ENCODE measurements around the gene ZBED6.
"Not testable (repeated sequence)": the region's sequence is repeated elsewhere in the genome, so short reads cannot be mapped to it uniquely, and the experiment has no call there.

Gene ZBED6

DNA sequence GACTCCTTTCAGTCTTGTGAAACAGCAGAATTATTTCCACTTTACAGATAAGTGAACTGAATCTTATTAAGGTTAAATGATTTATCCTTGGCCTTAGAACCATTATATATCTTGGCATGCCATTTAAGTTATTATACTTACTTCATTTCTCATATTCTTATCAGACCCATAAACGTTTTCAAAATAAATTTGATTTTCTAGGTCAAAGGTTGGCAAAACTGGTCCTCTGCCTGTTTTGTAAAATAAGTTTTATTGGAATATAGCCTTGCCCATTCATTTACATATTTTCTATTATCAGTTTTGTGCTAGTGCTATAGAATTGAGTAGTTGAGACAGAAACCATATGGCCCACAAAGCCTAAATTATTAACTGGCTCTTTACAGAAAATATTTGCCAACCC is 33.1 kb downstream of the ZBED6 start:
- TF ChIP-seq, protein P1, sequence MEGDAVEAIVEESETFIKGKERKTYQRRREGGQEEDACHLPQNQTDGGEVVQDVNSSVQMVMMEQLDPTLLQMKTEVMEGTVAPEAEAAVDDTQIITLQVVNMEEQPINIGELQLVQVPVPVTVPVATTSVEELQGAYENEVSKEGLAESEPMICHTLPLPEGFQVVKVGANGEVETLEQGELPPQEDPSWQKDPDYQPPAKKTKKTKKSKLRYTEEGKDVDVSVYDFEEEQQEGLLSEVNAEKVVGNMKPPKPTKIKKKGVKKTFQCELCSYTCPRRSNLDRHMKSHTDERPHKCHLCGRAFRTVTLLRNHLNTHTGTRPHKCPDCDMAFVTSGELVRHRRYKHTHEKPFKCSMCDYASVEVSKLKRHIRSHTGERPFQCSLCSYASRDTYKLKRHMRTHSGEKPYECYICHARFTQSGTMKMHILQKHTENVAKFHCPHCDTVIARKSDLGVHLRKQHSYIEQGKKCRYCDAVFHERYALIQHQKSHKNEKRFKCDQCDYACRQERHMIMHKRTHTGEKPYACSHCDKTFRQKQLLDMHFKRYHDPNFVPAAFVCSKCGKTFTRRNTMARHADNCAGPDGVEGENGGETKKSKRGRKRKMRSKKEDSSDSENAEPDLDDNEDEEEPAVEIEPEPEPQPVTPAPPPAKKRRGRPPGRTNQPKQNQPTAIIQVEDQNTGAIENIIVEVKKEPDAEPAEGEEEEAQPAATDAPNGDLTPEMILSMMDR (IDR thresholded peaks at IDR 0.05; ENCODE audit: control insufficient read depth, insufficient read depth, low read depth, low read length, missing control alignments), result no peak
- DNase-seq (ENCODE audit: low read depth), result no peak
- H3K4me3 ChIP-seq (ENCODE audit: control insufficient read depth, low read depth, low read length), result no peak overlapping the region

DNA sequence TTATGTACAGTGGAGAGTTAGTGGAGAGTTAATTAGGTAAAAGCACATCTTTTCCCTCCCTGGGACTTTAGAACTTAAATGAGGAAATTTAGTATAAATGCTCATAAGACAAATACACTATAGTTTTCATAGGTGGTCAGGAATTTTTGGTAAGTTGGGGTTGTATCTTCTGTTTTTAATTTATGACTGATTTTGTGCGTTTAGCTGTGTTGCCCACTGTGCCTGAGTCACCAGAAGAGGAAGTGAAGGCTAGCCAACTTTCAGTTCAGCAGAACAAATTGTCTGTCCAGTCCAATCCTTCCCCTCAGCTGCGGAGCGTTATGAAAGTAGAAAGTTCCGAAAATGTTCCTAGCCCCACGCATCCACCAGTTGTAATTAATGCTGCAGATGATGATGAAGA is 33.8 kb downstream of the ZBED6 start:
- H3K4me3 ChIP-seq (ENCODE audit: control insufficient read depth, low read depth, low read length); DNase-seq (ENCODE audit: low read depth): not testable (repeated sequence)

DNA sequence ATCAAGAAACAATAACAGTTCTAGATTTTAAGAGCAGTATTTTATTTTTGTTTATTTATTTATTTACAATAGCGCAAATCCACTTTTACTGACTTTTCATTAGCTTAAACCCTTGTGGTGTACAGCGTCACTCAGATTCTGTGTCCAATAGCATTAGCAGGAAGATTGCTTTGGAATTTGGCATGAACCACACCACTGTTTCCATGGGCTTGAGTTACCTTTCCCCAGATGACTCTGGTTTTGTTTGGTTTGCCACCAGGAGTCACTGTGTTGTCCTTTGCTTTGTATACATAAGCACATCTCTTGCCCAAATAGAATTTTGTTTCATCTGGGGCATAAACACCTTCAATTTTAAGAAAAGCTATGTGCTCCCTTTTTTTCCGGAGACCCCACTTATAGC is 40.1 kb downstream of the ZBED6 start:
- no peak for DNase-seq (ENCODE audit: low read depth)
- TF ChIP-seq, protein P1 (IDR thresholded peaks at IDR 0.05; ENCODE audit: control insufficient read depth, insufficient read depth, low read depth, low read length, missing control alignments), result no peak
- no peak overlapping the region for H3K4me3 ChIP-seq (ENCODE audit: control insufficient read depth, low read depth, low read length)

DNA sequence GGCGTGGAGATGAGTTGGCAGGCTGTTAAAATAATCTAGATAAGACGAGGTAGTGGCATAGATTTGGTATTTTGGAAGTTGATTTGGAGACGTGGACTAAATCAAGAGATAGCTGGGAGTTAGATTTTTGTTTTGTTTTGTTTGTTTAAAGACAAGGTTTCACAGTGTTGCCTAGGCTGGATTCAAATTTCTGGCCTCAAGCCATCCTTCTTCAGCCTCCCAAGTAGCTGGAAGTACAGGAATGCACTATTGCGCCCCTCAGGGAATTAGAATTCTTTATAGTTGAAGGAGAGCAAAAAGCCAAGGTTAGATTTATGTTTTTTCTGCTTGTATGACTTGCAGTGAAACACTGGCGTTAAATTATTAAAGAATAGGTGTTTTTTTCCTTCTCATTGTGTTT is 43.7 kb downstream of the ZBED6 start:
- TF ChIP-seq, protein P1 (IDR thresholded peaks at IDR 0.05; ENCODE audit: control insufficient read depth, insufficient read depth, low read depth, low read length, missing control alignments), result no peak
- peak; percentile 32 for DNase-seq (ENCODE audit: low read depth)
- H3K4me3 ChIP-seq (ENCODE audit: control insufficient read depth, low read depth, low read length), result no peak overlapping the region

DNA sequence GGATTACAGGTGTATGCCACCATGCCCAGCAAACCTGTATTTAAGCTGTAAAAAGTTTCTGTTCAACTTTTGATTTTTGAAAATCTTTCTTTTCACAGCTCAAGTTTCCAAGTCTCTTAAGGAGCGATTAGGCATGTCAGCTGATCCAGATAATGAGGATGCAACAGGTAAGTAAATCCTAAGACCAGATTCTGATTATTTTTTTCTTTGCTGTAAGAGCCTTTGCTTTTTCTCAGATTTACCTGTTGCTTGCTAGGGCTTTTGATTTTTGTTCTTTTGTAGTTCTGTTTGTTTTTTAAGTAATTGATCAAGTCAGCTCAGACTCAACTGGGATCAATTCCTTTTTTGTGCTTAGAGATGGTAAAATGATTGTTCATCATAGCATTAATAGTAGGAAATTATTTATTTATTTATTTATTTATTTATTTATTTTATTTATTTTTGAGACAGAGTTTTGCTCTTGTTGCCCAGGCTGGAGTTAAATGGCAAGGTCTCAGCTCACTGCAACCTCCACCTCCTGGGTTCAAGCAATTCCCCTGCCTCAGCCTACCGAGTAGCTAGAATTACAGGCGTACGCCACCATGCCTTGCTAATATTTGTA is 44.9 kb downstream of the ZBED6 start:
- TF ChIP-seq, protein P1 (IDR thresholded peaks at IDR 0.05; ENCODE audit: control insufficient read depth, insufficient read depth, low read depth, low read length, missing control alignments), result no peak
- no peak overlapping the region for H3K4me3 ChIP-seq (ENCODE audit: control insufficient read depth, low read depth, low read length)
- no peak for DNase-seq (ENCODE audit: low read depth)

DNA sequence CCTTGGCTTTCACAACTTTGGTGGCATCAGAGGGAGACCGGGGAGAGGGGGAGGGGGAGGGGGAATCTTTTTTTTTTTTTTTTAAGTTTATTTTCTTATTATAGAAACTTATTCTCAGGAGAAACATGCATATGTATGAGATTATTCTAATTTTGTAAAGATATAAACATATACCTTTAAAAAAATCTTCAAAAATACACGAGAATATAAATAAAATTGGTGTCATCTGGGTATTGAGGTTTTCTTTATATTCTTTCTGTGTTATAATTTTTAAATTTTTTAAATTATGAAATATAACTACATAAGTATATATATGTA is 47.1 kb downstream of the ZBED6 start:
- TF ChIP-seq, protein P1 (IDR thresholded peaks at IDR 0.05; ENCODE audit: control insufficient read depth, insufficient read depth, low read depth, low read length, missing control alignments), result no peak
- H3K4me3 ChIP-seq (ENCODE audit: control insufficient read depth, low read depth, low read length), result no peak overlapping the region
- DNase-seq (ENCODE audit: low read depth), result no peak

DNA sequence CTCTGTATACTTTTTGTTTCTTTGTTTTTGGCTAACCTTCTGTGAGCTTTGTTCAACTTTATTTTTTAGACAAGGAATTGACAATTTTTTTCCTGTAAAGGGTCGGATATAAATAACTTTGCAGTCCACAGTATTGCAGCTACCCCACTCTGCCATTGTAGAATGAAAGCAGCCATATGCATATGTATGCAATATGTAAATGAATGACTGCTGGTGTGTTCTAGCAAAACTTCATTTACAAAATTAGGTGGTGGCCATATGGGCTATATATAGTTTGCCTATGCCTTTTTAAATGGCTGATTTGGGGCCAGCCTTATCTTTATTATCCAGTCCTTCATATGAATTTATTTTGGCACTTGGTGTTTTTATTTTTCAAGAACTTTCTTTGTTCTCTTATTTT is 48.0 kb downstream of the ZBED6 start:
- TF ChIP-seq, protein P1 (IDR thresholded peaks at IDR 0.05; ENCODE audit: control insufficient read depth, insufficient read depth, low read depth, low read length, missing control alignments), result no peak
- DNase-seq (ENCODE audit: low read depth), result no peak
- no peak overlapping the region for H3K4me3 ChIP-seq (ENCODE audit: control insufficient read depth, low read depth, low read length)

Data from AG09309 (cell line).